SK-N-SH treated with all-trans-retinoic acid at 6 μM for 48 hours (cell line): Measurements from ENCODE around the gene CPT1A.

Source experiments
- ATAC-seq: fragments of 200-7000 bp; cut with Tn5 transposase; 3 replicates; pipeline ENCODE4 v1.9.1; 2020; ENCODE audit warnings: mild to moderate bottlenecking, moderate library complexity
- ARNTL ChIP-seq: fragments of 450-650 bp; formaldehyde crosslinking; IDR thresholded peaks from 2 replicates; pipeline ENCODE4 v1.5.0; 2020; ENCODE audit warnings: low read depth, mild to moderate bottlenecking, moderate library complexity, borderline replicate concordance
- BACH2 ChIP-seq: fragments of 250-450 bp; sonication (Bioruptor Pico); IDR thresholded peaks from 2 replicates; pipeline ENCODE4 v1.9.0; 2021; ENCODE audit warnings: mild to moderate bottlenecking, borderline replicate concordance
- CSDC2 ChIP-seq: fragments of 250-450 bp; sonication (Bioruptor Pico); IDR thresholded peaks from 2 replicates; pipeline ENCODE4 v1.5.0; 2020; ENCODE audit warnings: mild to moderate bottlenecking, moderate library complexity
- GLIS3 ChIP-seq: fragments of 250-450 bp; sonication (Bioruptor Pico); IDR thresholded peaks from 2 replicates; pipeline ENCODE4 v1.5.0; 2020; ENCODE audit warnings: mild to moderate bottlenecking, moderate library complexity
- ISL1 ChIP-seq: fragments of 250-450 bp; sonication (Bioruptor Pico); IDR thresholded peaks from 2 replicates; pipeline ENCODE4 v2.1.2; 2022; ENCODE audit warnings: mild to moderate bottlenecking, moderate library complexity
- OSR1 ChIP-seq: fragments of 250-450 bp; sonication (Bioruptor Pico); IDR thresholded peaks from 2 replicates; pipeline ENCODE4 v1.8.0; 2022; ENCODE audit warnings: moderate library complexity, mild to moderate bottlenecking, inconsistent platforms
- PPARA ChIP-seq: fragments of 250-450 bp; sonication (Bioruptor Pico); IDR thresholded peaks from 2 replicates; pipeline ENCODE4 v1.5.0; 2020; ENCODE audit warnings: mild to moderate bottlenecking, borderline replicate concordance
- RARB ChIP-seq: fragments of 250-450 bp; sonication (Bioruptor Pico); IDR thresholded peaks from 2 replicates; pipeline ENCODE4 v1.8.0; 2021; ENCODE audit warnings: mild to moderate bottlenecking, moderate library complexity
- SNAI2 ChIP-seq: fragments of 250-450 bp; sonication (Bioruptor Pico); IDR thresholded peaks from 2 replicates; pipeline ENCODE4 v1.5.0; 2020; ENCODE audit warnings: mild to moderate bottlenecking, moderate library complexity
- TCF4 ChIP-seq: fragments of 250-450 bp; sonication (Bioruptor Pico); IDR thresholded peaks from 2 replicates; pipeline ENCODE4 v1.8.0; 2021; ENCODE audit warnings: mild to moderate bottlenecking, moderate library complexity, borderline replicate concordance
- TOX ChIP-seq: fragments of 250-450 bp; sonication (Bioruptor Pico); IDR thresholded peaks from 2 replicates; pipeline ENCODE4 v1.8.0; 2021; ENCODE audit warnings: mild to moderate bottlenecking, moderate library complexity, borderline replicate concordance
- ZC3H10 ChIP-seq: fragments of 250-450 bp; sonication (Bioruptor Pico); IDR thresholded peaks from 2 replicates; pipeline ENCODE4 v1.5.1; 2021; ENCODE audit warnings: mild to moderate bottlenecking, moderate library complexity
- ZFP3 ChIP-seq: fragments of 250-450 bp; sonication (Bioruptor Pico); IDR thresholded peaks from 2 replicates; pipeline ENCODE4 v1.5.0; 2020; ENCODE audit warnings: mild to moderate bottlenecking, moderate library complexity
- ZFP30 ChIP-seq: fragments of 450-650 bp; formaldehyde crosslinking; IDR thresholded peaks from 2 replicates; pipeline ENCODE4 v1.5.0; 2022; ENCODE audit warnings: mild to moderate bottlenecking, moderate library complexity
- ZNF565 ChIP-seq: fragments of 450-650 bp; formaldehyde crosslinking; conservative IDR thresholded peaks from 2 replicates; pipeline ENCODE4 v1.5.0; 2020; ENCODE audit warnings: low read depth, mild to moderate bottlenecking, moderate library complexity
- ZNF70 ChIP-seq: fragments of 450-650 bp; formaldehyde crosslinking; IDR thresholded peaks from 2 replicates; pipeline ENCODE4 v1.5.0; 2020; ENCODE audit warnings: mild to moderate bottlenecking, moderate library complexity
- ZNF8 ChIP-seq: fragments of 450-650 bp; formaldehyde crosslinking; IDR thresholded peaks from 2 replicates; pipeline ENCODE4 v1.5.0; 2020; ENCODE audit warnings: mild to moderate bottlenecking, moderate library complexity
- TF ChIP-seq, protein P1 (sequence below): fragments of 250-450 bp; sonication (Bioruptor Pico); IDR thresholded peaks from 2 replicates; pipeline ENCODE4 v1.5.1; 2021; ENCODE audit warnings: mild to moderate bottlenecking, moderate library complexity
- TF ChIP-seq, protein P2 (sequence below): fragments of 250-450 bp; sonication (Bioruptor Pico); IDR thresholded peaks from 2 replicates; pipeline ENCODE4 v1.5.1; 2020; ENCODE audit warnings: low read depth, mild to moderate bottlenecking, moderate library complexity
- TF ChIP-seq, protein P3 (sequence below): fragments of 250-450 bp; sonication (Bioruptor Pico); IDR thresholded peaks from 2 replicates; pipeline ENCODE4 v1.8.0; 2021; ENCODE audit warnings: low read depth, mild to moderate bottlenecking, moderate library complexity, borderline replicate concordance
- TF ChIP-seq, protein P4 (sequence below): fragments of 250-450 bp; sonication (Bioruptor Pico); IDR thresholded peaks from 2 replicates; pipeline ENCODE4 v1.5.0; 2020; ENCODE audit warnings: mild to moderate bottlenecking, moderate library complexity

Gene CPT1A

DNA sequence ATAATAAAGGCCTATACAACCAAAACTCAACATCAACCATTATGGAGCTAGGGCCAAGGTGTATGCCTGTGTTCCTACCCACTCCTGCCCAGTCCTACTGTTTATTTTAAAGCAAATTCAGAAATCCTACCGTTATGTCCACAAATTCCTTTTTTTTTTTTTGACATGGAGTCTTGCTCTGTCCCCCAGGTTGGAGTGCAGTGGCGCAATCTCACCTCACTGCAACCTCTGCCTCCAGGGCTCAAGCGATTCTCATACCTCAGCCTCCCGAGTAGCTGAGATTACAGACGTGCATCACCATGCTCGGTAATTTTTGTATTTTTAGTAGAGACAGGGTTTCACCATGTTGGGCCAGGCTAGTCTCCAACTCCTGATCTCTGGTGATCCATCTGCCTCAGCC is 3.1 kb upstream of the CPT1A start (continued):
- TF ChIP-seq BACH2 (CRISPR knock-in tag) = no peak
- no peak for TF ChIP-seq ZC3H10
- TF ChIP-seq ZNF70 (CRISPR knock-in tag) = no peak
- no peak for TF ChIP-seq GLIS3 (CRISPR knock-in tag)

DNA sequence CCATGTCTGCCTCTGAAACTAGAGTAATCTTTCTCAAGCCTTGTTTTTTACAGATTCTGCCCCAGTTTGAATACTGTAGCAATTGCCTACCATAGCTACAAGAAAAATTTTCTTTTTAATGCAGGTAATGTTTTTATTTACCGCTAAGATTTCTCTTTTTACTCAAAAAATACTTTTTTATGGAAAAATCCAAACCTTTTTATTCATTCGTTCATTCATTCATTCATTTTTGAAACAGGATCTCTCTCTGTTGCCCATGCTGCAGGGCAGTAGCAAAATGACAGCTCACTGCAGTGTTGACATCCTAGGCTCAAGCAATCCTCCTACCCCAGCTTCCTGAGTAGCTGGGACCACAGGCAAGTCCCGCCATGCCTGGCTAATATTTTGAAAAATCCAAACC is 2.7 kb upstream of the CPT1A start:
- TF ChIP-seq, protein P1, sequence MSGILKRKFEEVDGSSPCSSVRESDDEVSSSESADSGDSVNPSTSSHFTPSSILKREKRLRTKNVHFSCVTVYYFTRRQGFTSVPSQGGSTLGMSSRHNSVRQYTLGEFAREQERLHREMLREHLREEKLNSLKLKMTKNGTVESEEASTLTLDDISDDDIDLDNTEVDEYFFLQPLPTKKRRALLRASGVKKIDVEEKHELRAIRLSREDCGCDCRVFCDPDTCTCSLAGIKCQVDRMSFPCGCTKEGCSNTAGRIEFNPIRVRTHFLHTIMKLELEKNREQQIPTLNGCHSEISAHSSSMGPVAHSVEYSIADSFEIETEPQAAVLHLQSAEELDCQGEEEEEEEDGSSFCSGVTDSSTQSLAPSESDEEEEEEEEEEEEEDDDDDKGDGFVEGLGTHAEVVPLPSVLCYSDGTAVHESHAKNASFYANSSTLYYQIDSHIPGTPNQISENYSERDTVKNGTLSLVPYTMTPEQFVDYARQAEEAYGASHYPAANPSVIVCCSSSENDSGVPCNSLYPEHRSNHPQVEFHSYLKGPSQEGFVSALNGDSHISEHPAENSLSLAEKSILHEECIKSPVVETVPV = no peak
- TF ChIP-seq TOX (CRISPR knock-in tag) (no peak), GLIS3 (CRISPR knock-in tag) (no peak), ZC3H10 (no peak), TCF4 (CRISPR knock-in tag) (no peak), CSDC2 (no peak)
- TF ChIP-seq, protein P2, sequence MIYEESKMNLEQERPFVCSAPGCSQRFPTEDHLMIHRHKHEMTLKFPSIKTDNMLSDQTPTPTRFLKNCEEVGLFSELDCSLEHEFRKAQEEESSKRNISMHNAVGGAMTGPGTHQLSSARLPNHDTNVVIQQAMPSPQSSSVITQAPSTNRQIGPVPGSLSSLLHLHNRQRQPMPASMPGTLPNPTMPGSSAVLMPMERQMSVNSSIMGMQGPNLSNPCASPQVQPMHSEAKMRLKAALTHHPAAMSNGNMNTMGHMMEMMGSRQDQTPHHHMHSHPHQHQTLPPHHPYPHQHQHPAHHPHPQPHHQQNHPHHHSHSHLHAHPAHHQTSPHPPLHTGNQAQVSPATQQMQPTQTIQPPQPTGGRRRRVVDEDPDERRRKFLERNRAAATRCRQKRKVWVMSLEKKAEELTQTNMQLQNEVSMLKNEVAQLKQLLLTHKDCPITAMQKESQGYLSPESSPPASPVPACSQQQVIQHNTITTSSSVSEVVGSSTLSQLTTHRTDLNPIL (CRISPR knock-in tag) = no peak
- TF ChIP-seq, protein P3, sequence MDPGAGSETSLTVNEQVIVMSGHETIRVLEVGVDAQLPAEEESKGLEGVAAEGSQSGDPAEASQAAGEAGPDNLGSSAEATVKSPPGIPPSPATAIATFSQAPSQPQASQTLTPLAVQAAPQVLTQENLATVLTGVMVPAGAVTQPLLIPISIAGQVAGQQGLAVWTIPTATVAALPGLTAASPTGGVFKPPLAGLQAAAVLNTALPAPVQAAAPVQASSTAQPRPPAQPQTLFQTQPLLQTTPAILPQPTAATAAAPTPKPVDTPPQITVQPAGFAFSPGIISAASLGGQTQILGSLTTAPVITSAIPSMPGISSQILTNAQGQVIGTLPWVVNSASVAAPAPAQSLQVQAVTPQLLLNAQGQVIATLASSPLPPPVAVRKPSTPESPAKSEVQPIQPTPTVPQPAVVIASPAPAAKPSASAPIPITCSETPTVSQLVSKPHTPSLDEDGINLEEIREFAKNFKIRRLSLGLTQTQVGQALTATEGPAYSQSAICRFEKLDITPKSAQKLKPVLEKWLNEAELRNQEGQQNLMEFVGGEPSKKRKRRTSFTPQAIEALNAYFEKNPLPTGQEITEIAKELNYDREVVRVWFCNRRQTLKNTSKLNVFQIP = no peak

DNA sequence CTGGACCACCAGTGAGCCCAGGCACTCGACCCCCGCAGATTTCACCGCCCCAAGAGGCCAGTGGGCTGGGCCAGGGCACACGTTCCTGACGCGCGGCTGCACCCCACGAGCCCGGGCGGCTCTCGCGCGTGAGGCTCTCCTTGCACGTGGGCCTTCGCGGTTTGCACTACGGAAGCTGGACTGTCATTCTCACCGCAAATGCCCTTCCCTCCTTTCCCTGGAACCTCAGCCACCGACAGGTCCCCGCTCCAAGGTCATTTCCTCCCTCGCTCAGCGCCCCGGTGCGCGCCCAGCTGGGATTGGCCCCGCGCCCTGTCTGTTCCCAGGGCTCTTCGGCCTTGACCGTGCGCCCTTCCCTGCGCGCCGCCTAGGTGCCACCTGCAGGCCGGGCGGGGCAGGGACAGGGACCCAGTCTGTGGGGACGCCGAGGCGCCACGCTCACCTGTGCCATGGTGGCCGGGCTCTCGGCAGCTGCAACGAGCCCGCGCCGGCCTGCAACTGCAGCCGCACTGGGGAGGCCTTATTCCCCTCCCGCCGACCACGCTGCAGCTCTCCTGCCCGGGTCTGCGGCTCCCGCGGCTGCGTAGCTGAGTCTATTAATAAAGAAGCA is 2.1 kb upstream of the CPT1A start:
- ATAC-seq = no peak
- no peak for TF ChIP-seq ZNF565 (CRISPR knock-in tag)
- no peak for TF ChIP-seq RARB (CRISPR knock-in tag)
- TF ChIP-seq ZNF8 (CRISPR knock-in tag) = no peak
- TF ChIP-seq BACH2 (CRISPR knock-in tag) = no peak
- TF ChIP-seq ZFP30 (CRISPR knock-in tag) = no peak
- TF ChIP-seq ZC3H10 = no peak
- TF ChIP-seq ARNTL (CRISPR knock-in tag) = no peak
- TF ChIP-seq GLIS3 (CRISPR knock-in tag) = no peak
- TF ChIP-seq, protein P2 (CRISPR knock-in tag) = no peak
- TF ChIP-seq, protein P1 = no peak
- no peak for TF ChIP-seq TOX (CRISPR knock-in tag)
- no peak for TF ChIP-seq PPARA (CRISPR knock-in tag)
- TF ChIP-seq ZFP3 (CRISPR knock-in tag) = no peak
- TF ChIP-seq, protein P4, sequence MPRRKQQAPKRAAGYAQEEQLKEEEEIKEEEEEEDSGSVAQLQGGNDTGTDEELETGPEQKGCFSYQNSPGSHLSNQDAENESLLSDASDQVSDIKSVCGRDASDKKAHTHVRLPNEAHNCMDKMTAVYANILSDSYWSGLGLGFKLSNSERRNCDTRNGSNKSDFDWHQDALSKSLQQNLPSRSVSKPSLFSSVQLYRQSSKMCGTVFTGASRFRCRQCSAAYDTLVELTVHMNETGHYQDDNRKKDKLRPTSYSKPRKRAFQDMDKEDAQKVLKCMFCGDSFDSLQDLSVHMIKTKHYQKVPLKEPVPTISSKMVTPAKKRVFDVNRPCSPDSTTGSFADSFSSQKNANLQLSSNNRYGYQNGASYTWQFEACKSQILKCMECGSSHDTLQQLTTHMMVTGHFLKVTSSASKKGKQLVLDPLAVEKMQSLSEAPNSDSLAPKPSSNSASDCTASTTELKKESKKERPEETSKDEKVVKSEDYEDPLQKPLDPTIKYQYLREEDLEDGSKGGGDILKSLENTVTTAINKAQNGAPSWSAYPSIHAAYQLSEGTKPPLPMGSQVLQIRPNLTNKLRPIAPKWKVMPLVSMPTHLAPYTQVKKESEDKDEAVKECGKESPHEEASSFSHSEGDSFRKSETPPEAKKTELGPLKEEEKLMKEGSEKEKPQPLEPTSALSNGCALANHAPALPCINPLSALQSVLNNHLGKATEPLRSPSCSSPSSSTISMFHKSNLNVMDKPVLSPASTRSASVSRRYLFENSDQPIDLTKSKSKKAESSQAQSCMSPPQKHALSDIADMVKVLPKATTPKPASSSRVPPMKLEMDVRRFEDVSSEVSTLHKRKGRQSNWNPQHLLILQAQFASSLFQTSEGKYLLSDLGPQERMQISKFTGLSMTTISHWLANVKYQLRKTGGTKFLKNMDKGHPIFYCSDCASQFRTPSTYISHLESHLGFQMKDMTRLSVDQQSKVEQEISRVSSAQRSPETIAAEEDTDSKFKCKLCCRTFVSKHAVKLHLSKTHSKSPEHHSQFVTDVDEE (CRISPR knock-in tag) = no peak
- no peak for TF ChIP-seq CSDC2
- no peak for TF ChIP-seq ISL1
- TF ChIP-seq OSR1 (CRISPR knock-in tag) = no peak
- TF ChIP-seq SNAI2 (CRISPR knock-in tag) = no peak
- TF ChIP-seq ZNF70 (CRISPR knock-in tag) = no peak

More for the DNA sequence above, 2.7 kb upstream of the CPT1A start:
- no peak for ATAC-seq
